Colonic mucosa (tissue), 4 donors: ENCODE measurements around the gene APOBEC3G. TPM values are rescaled to one million over a fixed set of nuclear protein-coding genes. Genes with fewer than 3 reads are reported as not detected.
A peak's percentile ranks its signal among the peaks of the same experiment; 100 is the strongest.
"Not testable (repeated sequence)": the region's sequence is repeated elsewhere in the genome, so short reads cannot be mapped to it uniquely, and the experiment has no call there.

ENCODE experiments used
- DNase-seq: peaks from one replicate; pipeline ENCODE4 v3.0.0-alpha.2; 2020
- H3K27ac ChIP-seq: fragments of 200-600 bp; one replicate; pipeline ENCODE4 v1.8.0; 2021
- H3K27me3 ChIP-seq: fragments of 200-600 bp; one replicate; pipeline ENCODE4 v1.8.0; 2021
- H3K36me3 ChIP-seq: fragments of 200-600 bp; one replicate; pipeline ENCODE4 v1.8.0; 2021
- H3K4me1 ChIP-seq: fragments of 200-600 bp; one replicate; pipeline ENCODE4 v1.8.0; 2021; ENCODE audit warnings: mild to moderate bottlenecking
- H3K4me3 ChIP-seq: fragments of 200-600 bp; one replicate; pipeline ENCODE4 v1.8.0; 2021
- H3K9ac ChIP-seq, 2 donors: one replicate each; pipeline ENCODE4 v1.7.0; 2013; ENCODE audit warnings: control low read depth in 2 of 2, low read depth in 2 of 2, low read length in 2 of 2
- H3K9me3 ChIP-seq: fragments of 200-600 bp; one replicate; pipeline ENCODE4 v1.8.0; 2021
- intact Hi-C: fragments of 100-400 bp; cut with DNase I; formaldehyde crosslinking; loops from one replicate; pipeline ENCODE4 v1.14.1; 2022
- total RNA-seq, 2 donors: library from RNA; stranded (reverse); fragmentation: NEBNext Ultra II Directional in 1 of 2; extraction: Animal tissue kit (Norgen Biotek cat#: 25700) in 1 of 2; gene quantifications; one replicate each; pipeline ENCODE4 v1.2.1, GENCODE V29; 2021
- TF ChIP-seq, protein P1 (sequence below): fragments of 200-600 bp; IDR thresholded peaks from one replicate; pipeline ENCODE4 v1.8.0; 2022; ENCODE audit warnings: antibody characterized with exemption, mild to moderate bottlenecking
- donor health status: healthy.
- donor health status: DM: no; HTN: no; CAD: no.
- donor health status: DM: no; HTN: no; CAD: no.

APOBEC3G gene
- total RNA-seq, 2 donors from 2014 or later: 2.1 to 3.9 TPM

DNA sequence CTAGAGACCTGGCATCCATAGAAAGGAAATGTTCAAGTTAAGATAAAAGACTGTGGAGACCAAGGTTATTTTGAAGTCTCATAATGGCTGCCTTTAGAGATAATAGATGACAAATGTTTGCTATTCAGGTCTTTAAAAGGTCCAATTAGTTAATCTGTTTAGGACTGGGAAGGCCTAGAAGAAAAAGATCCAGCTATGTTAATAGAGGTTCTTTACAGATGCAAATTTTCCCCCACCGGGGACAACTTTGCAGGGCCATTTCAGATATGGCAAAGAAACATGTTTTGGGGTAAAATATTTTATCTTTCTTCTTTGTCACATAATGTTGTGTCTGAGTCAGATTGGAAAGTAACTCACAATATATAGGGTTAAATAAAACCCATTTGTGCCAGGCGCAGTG is 3.1 kb upstream of the APOBEC3G start:
- no peak overlapping the region for H3K4me3 ChIP-seq
- no peaks in the 10 kb centered on the region for H3K9me3 ChIP-seq
- H3K4me1 ChIP-seq: no peaks in the 10 kb centered on the region
- intact Hi-C loops: no loop called here
- H3K9ac ChIP-seq: no peak overlapping the region
- H3K27me3 ChIP-seq: no peaks in the 10 kb centered on the region
- H3K36me3 ChIP-seq: no peaks in the 10 kb centered on the region
- TF ChIP-seq, protein P1, sequence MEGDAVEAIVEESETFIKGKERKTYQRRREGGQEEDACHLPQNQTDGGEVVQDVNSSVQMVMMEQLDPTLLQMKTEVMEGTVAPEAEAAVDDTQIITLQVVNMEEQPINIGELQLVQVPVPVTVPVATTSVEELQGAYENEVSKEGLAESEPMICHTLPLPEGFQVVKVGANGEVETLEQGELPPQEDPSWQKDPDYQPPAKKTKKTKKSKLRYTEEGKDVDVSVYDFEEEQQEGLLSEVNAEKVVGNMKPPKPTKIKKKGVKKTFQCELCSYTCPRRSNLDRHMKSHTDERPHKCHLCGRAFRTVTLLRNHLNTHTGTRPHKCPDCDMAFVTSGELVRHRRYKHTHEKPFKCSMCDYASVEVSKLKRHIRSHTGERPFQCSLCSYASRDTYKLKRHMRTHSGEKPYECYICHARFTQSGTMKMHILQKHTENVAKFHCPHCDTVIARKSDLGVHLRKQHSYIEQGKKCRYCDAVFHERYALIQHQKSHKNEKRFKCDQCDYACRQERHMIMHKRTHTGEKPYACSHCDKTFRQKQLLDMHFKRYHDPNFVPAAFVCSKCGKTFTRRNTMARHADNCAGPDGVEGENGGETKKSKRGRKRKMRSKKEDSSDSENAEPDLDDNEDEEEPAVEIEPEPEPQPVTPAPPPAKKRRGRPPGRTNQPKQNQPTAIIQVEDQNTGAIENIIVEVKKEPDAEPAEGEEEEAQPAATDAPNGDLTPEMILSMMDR: no peak
- no peak for DNase-seq
- H3K27ac ChIP-seq: no peak overlapping the region

DNA sequence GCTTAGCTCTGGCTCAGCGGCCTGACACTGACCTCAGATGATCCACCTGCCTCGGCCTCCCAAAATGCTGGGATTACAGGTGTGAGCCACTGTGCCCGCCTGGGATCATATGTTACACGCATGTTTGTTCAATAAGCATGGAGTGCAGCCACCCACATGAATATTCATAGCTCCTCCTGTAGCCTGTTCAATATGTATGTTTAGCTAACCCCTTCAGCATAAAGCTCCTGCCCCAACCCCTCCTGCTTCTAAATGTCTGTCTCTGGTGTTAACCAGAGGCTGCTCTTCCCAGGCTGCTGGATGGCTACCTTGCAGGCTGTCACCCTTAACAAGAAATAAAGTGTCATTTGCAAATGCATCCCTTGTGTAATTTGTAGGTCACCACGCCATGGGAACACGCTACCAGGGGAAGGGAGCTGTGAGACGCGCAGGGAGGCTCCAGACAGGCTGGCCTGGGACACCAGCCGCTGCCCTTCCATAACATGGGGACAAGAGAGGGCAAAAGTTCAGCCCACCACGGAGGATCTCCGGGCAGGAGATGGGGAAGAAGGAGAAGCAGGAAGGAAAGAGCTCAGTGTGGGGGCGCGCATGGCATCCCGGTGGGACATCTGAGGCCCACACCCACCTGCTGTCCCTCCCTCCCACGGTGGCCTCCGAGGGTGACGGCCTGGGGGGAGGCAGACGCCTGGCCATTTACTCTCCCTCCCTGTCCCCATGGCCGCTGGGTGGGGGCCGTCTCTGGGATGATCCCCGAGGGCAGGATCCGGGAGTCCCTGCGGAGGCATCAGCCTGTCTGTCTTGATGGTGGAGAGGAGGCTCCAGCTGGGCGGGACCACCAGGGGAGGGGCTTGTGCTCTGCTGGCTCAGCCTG is 685 bp upstream of the APOBEC3G start:
- intact Hi-C loops, DNase-seq, H3K27ac ChIP-seq, H3K4me1 ChIP-seq, H3K27me3 ChIP-seq, H3K9ac ChIP-seq, H3K9me3 ChIP-seq, H3K36me3 ChIP-seq: not testable (repeated sequence)
- H3K4me3 ChIP-seq: peak overlapping the region; percentile 39

DNA sequence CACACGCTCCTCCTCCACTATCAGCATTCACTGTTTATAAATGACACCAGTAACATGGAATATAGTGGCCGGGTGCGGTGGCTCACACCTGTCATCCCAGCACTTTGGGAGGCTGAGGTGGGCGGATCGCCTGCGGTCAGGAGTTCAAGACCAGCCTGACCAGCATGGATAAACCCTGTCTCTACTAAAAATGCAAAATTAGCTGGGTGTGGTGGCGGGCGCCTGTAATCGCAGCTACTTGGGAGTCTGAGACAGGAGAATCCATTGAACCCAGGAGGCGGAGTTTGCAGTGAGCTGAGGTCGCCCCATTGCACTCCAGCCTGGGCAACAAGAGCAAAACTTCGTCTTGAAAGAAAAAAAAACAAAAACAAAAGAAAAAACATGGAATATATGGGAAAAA is 837 bp downstream of the APOBEC3G start:
- DNase-seq, H3K4me1 ChIP-seq, H3K27ac ChIP-seq, H3K36me3 ChIP-seq, intact Hi-C loops, H3K27me3 ChIP-seq, H3K9me3 ChIP-seq: not testable (repeated sequence)
- Histone ChIP-seq H3K9ac (peak overlapping the region in 1 of 2 donors; percentile 13), H3K4me3 (peak overlapping the region; percentile 39)

DNA sequence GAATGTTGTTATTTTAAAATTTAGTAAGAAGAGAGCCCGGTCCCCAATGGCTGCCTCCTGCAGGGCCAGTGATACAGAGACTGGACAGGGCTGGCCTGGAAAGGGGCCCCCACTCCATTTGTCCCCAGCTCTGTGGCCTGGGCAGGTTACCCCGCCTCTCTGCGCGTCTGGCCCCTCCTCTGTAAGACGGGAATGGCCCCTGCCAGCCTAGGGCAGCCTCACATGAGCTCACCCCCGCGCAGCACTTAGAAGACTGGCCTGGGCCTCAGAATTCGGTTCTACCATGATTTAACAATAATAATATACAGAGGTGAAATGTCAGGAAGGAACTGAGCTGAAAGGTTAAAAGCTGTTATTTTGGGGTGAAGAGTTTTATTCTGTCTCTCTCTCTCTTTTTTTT is 1.3 kb downstream of the APOBEC3G start:
- Histone ChIP-seq H3K4me3 (no peak overlapping the region), H3K4me1 (no peaks in the 10 kb centered on the region), H3K27ac (no peak overlapping the region), H3K9me3 (no peaks in the 10 kb centered on the region), H3K36me3 (no peaks in the 10 kb centered on the region), H3K9ac (no peak overlapping the region), H3K27me3 (no peaks in the 10 kb centered on the region)
- intact Hi-C loops: no loop called here
- TF ChIP-seq, protein P1: no peak
- no peak for DNase-seq

- intact Hi-C loops, H3K36me3 ChIP-seq, DNase-seq, H3K4me3 ChIP-seq, H3K9ac ChIP-seq, H3K27me3 ChIP-seq, H3K4me1 ChIP-seq, H3K27ac ChIP-seq, H3K9me3 ChIP-seq: not testable (repeated sequence)
Measured at GRCh38 chr22:39079054-39079637, 2.1 kb downstream of the APOBEC3G start.

DNA sequence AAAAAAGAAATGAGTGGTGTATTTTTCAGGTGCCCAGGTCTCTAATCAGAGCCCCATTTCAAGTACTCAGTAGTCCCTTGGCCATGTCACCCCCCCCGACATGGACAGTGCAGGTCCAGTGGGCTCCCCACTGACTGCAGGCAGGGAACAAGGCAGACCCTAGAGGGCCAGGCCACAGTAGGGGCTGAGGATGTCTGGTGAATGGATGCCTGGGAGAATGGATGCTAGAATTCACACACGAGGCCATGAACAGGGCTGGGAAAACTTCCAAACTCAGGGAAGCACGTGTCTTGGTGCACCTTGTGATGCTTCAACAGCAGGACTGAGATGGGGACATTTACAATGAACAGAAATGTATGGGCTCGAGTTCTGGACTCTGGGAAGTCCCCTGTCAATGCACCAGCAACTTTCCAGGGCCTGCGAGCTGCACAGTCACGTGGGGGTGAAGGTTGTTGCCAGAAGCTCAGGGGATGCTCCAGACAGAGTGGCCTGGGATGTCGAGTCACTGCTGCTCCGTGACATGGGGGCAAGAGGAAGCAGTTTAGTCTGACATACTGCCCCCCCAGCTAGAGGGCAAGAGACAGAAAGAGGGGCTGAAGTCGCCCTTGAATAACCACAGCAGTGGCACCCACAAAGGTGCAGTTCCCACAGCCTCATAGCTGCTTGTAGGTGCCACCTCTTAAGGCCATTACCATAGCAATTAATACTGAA is 3.1 kb downstream of the APOBEC3G start:
- Histone ChIP-seq H3K9me3 (no peaks in the 10 kb centered on the region), H3K4me3 (no peak overlapping the region), H3K4me1 (no peaks in the 10 kb centered on the region), H3K9ac (no peak overlapping the region), H3K36me3 (no peaks in the 10 kb centered on the region), H3K27ac (no peak overlapping the region), H3K27me3 (no peaks in the 10 kb centered on the region)
- no peak for DNase-seq
- intact Hi-C loops: no loop called here
- TF ChIP-seq, protein P1: no peak
